Activated naive CD4-positive, alpha-beta T cell treated with anti-CD3 and anti-CD28 coated beads, Interleukin-2, amount 50 U/mL, for 16 hours (primary cell): ENCODE measurements around the gene ZNF777.
"Not testable (repeated sequence)": the region's sequence is repeated elsewhere in the genome, so short reads cannot be mapped to it uniquely, and the experiment has no call there.

Source experiments
- DNase-seq: peaks from one replicate; pipeline ENCODE4 v3.0.0-alpha.2; 2020

ZNF777 gene

DNA sequence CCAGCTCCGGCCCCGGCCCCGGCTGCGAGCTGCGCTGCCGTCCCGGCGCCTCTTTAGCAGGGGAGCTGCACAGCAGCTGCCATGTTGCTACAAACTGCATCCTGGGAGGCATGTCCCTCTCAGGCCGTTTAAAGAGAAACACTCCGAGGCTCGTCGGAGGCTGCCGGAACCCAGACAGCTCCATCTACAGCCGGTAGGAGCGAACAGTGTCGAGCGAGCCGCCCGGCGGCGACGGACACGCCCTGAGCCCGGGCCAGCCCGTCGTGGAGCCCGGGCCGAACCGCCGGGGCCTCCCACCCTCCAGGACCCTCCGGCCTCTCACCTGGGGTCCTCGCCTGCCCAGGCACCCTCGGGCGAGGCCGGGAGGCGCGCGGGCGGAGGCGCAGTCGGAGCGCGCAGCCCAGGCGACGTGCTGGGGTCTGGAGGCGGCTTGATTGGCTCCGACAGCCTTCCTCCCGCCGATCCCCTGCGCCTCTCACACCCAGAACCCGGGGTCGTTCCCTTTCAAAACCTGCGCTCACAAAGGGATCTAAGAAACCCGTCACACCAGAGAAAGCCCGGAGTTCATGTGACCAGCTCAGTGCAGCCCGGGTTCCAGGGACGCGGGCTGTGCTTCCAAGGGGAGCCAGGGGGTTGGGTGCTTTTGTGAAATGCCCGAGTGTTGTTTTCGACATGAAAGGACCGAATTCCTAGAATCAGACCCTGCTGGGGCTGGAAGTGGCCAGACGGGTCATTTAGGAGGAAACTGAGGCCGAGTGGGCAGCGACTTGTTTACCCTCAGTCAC is at the start of gene ZNF777:
Gene ZNF777, minus strand, starts transcription at position 570 of the 785 bp plus-strand sequence. CDS start 5,040 bp downstream, outside the sequence.
- DNase-seq: peak; percentile 83

- DNase-seq: no peak
These were observed 49.4 kb upstream of the ZNF777 start for GRCh38 chr7:149510248-149510647.

DNA sequence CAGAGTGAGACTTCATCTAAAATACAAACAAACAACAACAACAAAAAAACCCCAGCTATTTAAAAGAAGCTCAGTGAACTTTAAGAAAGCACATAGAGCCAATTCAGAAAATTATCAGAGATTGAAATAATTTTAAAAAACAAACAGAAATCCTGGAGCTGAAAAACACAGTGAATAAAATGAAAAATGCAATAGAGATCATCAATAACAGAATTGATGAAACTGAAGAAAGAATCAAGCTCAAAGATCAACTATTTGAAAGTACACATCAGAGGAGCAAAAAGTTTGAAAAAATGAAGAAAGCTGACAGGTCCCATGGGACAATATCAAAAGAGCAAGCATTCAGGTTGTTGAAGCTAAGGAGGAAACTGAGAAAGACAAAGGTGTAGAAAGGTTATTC is 48.9 kb upstream of the ZNF777 start:
- DNase-seq: no peak

DNA sequence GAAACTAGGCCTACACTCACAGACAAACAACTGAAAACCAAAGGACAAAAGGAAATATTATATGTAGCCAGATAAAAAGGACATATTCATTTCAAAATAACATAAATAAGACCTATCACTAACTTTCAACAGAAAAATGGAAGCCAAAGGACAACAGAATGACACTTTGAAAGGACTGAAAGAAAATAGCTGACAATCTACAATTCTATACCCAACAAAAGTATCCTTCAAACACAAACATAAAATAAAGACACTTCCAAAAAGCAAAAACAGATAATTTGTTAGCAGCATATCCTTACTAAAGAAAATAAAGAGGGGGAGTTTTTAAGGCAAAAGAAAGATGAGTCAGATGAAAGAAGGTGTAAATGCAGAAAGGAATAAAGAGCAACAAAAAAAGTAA is 44.7 kb upstream of the ZNF777 start:
- no peak for DNase-seq

GRCh38 chr7:149501651-149502050 is 40.8 kb upstream of the ZNF777 start:
- DNase-seq: no peak

DNA sequence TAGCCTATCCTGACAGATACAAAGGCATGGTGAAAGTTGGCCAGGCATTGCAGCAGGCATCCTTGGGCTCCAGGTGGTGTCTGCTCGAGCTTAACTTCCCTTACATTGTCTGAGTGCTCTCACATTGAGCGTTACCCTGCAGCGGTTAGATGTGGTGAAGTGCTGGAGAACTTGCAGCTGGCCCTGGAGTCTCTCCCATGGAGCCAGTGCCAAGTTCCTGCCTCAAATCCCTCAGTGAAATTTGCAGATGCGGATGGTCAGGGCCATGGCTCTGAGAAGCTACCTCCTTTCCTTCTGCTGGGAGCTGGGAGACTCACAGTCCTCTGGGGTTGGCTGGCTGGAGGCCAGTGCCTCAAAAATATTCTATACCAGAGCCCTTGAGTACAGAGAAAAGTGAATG is 40.0 kb upstream of the ZNF777 start:
- no peak for DNase-seq

GRCh38 chr7:149500201-149500600 is 39.3 kb upstream of the ZNF777 start:
- no peak for DNase-seq

DNA sequence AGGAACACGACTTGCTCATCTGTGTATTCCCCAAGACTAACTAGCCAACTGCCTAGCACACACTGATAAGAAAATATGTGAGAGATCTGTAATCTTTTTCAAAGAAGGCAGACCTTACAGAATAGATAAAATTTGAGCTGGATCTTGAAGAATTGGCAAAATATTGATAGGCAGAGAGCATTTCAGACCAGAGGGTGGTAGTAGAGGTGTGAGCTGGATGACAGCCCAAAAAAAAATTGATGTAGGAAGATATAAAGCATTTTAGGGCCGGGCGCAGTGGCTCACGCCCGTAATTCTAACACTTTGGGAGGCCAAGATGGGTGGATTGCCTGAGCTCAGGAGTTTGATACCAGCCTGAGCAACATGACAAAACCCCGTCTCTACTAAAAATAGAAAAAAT is 37.9 kb upstream of the ZNF777 start:
- no peak for DNase-seq

DNA sequence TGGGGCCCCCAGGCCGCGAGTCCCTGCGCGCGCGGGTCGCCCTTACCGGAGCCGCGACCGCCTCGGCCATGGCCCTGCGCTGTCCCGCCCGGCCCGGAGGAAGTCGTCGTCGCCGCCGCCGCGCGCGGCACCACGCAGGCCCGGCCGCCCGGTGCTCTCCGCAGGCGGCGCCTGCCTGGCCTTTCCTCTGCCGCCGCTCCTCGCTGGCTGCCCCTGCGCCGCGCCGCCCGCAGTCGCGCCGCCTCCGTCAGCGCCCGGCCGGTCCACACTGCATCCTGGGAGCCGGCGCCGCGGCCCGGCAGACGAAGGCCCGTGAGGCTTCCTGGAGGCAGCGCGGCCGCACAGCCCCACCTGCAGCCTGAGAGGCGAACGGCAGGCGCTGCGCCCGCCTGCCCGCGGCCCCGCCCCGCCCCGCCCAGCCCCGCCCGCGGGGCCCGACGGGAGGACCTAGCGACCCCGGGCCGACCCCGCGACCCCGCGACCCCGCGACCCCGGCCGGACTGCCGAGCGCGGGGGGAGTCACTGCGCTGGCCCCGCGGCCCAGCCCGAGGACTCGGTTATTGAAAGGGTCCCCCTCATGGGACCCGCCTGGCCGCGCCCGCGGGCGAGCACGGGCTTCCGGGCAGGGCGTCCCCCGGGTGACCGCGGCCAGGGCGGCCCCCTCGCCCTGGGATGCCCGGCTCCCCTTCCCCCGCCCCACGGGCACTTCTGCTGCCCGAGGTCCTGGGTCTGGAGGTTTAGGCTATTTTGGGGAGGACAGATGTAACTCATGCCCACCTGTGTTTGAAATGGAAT is 36.8 kb upstream of the ZNF777 start, which contains the start of gene ZNF746:
Gene ZNF746, minus strand, starts transcription at position 343 of the 795 bp plus-strand sequence. Its CDS starts 273 bp downstream, at position 70.
- peak; percentile 85 for DNase-seq

- peak; percentile 64 for DNase-seq
These were observed 36.0 kb upstream of the ZNF777 start for GRCh38 chr7:149496642-149497391.

DNA sequence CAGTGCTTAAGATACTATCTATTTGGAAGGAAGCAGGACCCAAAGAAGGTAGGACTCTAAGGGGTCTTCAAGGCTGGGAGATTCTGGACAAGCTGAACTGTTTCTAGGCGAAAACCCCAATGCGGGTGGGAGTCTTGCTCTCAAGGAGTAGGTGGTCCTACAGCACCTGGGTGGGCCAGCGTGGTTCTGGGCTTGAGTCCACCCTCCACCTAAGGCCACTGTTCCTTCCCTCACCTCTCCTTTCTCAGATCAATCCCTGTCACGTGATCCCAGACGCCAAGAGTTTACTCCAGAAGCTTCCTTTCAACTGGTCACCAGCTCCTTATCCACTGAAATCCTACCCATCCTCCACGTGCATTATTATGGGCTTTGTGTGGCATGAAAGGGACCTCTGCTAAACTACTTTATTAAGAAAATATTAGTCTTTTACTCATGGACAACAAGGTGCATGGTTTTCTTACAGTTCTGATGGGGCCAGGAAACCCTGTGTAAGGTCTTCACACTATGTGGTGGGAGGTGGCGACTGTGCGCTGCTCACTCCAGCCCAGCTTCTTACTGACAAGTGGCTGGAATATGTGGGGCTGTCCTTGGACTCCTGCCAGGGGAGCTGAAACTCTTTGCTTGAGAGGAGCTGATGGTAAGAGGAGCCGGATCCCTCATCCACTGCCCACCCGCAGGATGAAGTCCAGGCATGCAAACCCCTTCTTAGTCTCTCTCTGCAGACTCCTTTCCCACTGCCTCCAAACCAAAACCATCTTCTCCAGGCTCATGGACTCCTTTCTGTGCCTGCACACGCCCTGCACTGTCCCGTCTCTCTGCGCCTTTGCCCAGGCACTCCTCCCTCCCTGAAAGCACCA is 35.2 kb upstream of the ZNF777 start:
- DNase-seq: no peak

GRCh38 chr7:149494738-149495368 is 34.0 kb upstream of the ZNF777 start:
- no peak for DNase-seq

DNA sequence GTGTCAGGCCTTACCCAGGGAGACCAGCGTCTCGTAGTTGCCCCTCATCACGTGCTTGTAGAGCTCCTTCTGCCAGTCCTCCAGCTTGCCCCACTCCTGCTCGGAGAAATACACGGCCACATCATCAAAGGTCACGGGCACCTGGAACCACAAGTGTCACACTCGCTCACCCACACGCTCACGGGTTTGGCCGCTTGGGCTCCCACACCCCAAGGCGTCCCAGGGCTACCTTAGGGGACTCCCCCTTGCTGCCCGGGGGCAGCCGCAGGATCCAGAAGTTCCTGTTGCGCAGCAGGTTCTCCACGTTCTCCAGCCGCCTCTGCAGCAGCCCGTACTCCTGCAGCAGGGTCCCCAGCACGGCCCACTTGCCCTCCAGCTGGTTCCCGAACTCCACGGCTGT is 33.1 kb upstream of the ZNF777 start:
- not testable (repeated sequence) for DNase-seq

DNA sequence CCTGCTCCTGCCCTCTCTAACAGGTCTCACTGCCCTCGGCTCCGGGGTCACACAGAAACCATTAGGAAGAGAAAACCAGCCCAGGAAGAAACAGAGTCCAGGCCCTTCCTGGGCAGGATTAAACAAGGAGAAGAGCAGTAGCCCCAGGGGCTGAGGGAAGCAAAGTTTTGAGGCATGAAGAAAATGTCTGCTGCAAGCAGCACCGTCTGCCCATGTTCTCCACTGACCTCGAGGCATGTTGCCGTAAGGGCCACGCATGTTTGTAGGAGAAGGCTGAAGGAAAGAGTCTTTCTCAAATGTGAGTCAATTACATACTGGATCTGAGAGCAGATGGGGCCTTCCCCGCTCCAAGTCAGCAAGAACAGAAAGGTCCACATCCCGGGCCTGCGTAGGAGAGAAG is 32.5 kb upstream of the ZNF777 start:
- DNase-seq: no peak

- no peak for DNase-seq
These were observed 29.4 kb upstream of the ZNF777 start for GRCh38 chr7:149490083-149490760.

DNA sequence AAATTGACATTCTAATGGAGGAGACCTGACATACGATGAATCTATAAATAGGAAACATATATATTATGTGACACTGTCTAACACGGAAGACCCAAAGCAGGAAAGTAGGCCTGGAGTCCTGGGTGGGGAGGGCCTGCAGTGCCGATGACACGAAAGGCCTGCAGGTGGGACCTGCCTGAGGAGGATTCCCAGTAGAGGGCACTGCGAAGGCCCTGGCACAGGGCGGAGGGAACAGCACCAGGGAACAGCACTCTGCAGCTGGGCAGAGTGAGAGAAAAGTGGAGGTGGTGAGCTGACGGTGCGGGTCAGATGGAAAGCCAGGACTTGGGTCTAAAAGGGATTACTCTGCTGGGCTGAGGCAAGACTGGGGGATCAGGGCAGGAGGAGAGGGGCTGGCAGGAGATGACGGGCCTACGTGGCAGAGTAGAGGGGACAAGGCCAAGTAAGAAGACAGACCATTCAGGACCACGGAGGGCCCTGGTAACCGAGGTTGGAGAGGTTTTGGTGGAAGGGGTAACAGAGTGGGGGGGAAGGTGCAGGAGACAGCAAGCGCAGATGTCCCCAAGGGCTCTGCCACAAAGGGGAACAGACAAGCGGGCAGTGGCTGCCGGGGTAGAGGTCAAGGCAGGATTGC is 28.6 kb upstream of the ZNF777 start:
- no peak for DNase-seq

- DNase-seq: no peak
These were observed 18.7 kb upstream of the ZNF777 start for GRCh38 chr7:149479568-149479967.

- DNase-seq: no peak
These were observed 17.9 kb upstream of the ZNF777 start for GRCh38 chr7:149478754-149479153.

DNA sequence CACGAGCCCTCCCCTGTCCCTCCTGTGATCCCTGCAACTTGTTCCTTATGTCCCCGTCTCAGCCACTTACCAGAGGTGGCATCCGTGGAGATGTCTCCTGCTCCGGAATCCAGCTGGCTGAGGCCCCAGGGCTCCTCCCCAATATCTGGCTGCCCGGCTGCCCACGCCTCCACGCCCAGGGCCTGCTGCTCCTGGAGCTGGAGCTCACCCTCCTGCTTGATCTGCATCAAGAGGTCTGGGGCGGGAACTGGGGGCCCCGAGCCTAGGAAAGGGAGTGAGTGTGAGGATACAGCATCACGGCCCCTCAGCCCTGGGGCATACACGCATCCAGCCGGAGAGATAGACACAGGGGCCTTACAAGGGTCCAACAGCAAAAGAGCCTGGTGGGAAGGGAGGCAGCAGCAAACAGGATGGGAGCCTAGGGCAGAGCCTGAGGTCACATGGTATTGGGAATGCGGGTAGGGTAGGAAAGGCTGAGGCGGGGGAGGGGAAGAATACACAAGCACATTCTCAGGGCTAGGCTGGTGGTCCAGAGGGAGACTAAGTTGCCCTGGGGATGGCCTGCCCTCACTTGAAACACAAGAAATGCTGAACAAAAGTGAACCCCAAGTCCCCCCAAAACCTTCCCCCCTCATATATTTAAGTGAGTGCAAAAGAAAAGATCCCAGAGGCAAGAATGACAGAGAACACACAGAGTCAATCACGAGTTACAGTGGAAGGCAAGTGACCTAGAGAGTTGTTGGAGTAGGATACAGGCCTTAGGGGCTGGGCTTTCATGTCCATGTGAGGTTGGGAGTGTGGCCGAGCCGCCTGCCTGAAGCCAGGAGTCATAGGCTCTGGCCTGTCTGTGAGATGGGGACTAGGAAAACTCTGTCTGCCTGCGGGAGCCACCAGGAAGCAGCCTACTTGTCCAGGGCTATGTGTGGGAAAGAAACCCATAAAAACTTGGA is 16.9 kb upstream of the ZNF777 start:
- DNase-seq: no peak

DNA sequence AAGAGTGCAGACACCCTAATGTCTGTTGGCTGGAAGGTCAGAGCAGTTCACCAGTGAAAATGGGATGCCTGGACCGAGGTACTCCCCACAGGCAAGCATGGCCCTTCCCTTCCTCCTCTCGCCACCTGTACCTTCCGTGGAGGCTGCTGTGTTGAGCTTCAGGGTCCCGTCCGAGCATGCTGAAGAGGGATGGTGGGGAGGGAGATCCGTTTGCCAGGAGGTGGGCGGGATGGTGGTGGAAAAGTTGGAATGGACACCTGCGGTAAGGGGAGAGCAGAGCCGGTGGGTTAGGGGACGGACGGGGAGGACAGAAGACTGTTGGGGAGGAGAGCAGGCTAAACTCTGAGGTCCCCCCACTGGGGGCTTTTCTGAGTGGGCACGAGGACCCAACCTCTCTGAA is 15.9 kb upstream of the ZNF777 start:
- DNase-seq: no peak
